ENCODE data around the gene YDJC.
A peak's percentile ranks its signal among the peaks of the same experiment; 100 is the strongest.
"Not testable (repeated sequence)": the region's sequence is repeated elsewhere in the genome, so short reads cannot be mapped to it uniquely, and the experiment has no call there.

Gene YDJC, protein sequence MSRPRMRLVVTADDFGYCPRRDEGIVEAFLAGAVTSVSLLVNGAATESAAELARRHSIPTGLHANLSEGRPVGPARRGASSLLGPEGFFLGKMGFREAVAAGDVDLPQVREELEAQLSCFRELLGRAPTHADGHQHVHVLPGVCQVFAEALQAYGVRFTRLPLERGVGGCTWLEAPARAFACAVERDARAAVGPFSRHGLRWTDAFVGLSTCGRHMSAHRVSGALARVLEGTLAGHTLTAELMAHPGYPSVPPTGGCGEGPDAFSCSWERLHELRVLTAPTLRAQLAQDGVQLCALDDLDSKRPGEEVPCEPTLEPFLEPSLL

DNA sequence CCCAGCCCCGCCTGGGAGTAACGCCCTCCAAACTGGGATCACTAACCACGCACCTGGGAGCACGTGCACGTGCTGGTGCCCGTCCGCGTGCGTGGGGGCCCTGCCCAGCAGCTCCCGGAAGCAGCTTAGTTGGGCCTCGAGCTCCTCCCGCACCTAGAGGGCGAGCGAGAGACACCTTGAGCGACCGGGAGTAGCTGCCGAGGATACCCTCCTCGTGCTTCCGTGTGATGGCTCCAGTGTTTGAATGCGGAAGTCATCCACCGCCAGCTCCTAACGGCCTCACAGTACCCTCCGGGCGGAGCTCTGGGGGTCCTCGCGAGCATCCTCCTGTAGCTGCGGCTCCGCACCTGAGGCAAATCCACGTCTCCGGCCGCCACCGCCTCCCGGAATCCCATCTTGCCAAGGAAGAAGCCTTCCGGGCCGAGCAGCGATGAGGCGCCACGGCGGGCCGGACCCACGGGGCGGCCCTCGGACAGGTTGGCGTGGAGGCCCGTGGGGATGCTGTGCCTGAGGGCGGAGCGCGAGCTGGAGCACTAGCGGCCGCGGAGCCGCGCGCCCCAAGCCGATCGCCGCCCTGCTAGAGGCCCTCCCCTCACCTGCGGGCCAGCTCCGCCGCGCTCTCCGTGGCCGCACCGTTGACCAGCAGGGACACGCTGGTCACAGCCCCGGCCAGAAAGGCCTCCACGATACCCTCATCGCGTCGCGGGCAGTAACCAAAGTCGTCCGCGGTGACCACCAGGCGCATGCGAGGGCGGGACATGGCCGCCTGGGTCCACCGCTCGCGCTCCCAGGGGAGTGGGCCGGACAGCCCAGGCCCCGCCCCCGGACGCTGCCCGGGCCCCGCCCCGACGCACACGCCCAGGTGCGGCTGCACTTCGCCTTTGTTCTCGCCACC is at the start of gene YDJC:
Gene YDJC, minus strand, starts transcription at position 768 of the 895 bp plus-strand sequence. Its CDS starts 8 bp downstream, at position 760.
- peak; percentile 83 to 86 for ATAC-seq

DNA sequence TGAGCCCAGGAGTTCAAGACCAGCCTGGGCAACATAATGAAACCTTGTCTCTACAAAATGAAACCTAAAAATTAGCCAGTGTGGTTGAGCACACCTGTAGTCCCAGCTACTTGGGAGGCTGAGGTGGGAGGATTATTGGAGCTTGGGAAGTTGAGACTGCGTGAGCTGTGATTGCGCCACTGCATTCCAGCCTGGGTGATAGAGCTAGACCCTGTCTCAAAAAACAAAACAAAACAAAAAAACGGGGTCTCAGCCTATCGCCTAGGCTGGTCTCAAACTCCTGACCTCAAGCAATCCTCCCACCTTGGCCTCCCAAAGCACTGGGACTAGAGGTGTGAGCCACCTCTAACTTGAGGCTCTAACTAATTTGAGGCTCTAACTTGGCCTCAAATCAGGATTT is 49.6 kb upstream of the YDJC start:
- ATAC-seq = no peak

- ATAC-seq = not testable (repeated sequence)
Observed at GRCh38 chr22:21678842-21679241, 49.0 kb upstream of the YDJC start.

DNA sequence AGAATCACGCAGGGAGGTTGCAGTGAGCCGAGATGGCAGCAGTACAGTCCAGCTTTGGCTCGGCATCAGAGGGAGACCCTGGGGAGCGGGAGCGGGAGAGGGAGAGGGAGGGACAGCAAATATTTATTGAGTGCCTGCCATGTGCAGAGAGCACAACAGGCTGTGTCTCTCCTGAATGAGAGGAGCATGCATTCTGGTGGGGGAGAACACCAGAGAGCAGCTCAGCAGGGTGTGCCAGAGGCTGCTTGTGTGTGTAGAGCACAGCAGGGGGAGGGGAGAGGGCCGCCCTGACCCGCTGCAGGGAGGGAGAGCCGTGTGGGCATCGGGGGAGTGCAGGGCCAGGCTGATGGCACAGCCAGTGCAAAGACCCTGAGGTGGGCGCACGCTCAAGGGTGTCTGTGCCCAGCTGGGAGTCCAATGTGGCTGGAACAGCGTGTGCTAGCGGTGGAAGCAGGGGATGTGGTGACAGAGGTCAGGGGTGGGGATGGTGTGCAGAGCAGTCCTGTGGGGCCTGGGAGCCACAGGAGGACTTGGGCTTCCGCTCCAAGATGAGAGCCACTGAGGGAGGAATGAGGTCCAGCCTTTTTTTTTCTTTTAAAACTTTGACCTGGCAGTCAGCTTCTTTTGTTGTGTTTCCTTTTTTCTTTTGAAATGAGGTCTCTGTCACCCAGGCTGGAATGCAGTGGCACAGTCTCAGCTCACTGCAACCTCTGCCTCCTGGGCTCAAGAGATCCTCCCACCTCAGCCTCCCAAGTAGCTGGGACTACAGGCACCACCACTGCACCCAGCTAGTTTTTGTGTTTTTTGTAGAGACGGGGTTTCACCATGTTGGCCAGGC is 48.0 kb upstream of the YDJC start:
- no peak for ATAC-seq

- no peak for ATAC-seq
Observed at GRCh38 chr22:21674638-21675245, 44.9 kb upstream of the YDJC start.

GRCh38 chr22:21673534-21674321 is 43.9 kb upstream of the YDJC start:
- no peak for ATAC-seq

DNA sequence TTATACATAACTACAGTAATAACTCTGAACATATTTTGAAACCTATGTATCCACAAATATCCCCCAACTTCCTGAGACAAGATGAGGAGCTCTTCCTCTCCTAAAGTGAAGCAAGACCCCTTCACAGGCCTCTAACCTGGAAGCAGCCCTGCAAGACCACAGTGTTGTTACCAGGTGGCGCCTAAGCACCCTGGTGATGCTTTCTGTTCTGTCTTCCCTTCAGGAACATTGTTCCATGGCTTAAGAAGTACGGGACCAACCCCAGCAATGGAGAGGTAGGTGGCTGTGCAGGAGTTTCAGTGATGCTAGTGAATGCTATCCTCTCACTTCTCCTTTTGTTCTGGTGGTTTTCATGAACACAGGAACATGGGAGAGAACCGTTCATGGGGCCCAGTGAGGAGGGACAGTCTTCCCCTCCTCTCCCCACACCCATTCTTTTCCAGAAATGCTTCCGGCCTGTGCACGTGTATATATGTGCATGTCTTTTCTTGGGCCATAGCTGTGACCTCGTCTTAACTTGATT is 42.3 kb upstream of the YDJC start:
- no peak for ATAC-seq

GRCh38 chr22:21669026-21669425 is 39.2 kb upstream of the YDJC start:
- ATAC-seq = no peak

DNA sequence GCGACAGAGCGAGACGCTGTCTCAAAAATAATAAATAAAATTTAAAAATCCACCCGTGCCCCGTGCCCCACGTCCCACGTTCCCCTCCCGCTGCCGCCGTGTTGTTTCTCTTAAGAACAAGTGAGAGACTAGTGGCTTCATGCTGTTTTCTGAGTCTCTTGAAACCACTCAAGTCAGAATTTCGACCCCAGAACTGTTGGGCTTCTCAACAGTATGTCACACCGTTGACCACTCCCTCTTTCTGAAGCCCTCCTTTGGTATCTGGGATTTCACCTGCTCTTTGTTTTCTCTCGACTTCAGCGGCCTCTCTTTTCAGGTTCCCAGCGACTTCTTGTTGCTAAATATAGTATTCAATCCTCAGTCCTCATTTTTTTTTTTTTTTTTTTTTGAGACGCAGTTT is 37.0 kb upstream of the YDJC start:
- ATAC-seq = no peak

GRCh38 chr22:21665047-21665851 is 35.4 kb upstream of the YDJC start:
- no peak for ATAC-seq

- no peak for ATAC-seq
Observed at GRCh38 chr22:21663738-21664137, 33.9 kb upstream of the YDJC start.

GRCh38 chr22:21661991-21662390 is 32.2 kb upstream of the YDJC start:
- no peak for ATAC-seq

GRCh38 chr22:21660904-21661303 is 31.1 kb upstream of the YDJC start:
- no peak for ATAC-seq

DNA sequence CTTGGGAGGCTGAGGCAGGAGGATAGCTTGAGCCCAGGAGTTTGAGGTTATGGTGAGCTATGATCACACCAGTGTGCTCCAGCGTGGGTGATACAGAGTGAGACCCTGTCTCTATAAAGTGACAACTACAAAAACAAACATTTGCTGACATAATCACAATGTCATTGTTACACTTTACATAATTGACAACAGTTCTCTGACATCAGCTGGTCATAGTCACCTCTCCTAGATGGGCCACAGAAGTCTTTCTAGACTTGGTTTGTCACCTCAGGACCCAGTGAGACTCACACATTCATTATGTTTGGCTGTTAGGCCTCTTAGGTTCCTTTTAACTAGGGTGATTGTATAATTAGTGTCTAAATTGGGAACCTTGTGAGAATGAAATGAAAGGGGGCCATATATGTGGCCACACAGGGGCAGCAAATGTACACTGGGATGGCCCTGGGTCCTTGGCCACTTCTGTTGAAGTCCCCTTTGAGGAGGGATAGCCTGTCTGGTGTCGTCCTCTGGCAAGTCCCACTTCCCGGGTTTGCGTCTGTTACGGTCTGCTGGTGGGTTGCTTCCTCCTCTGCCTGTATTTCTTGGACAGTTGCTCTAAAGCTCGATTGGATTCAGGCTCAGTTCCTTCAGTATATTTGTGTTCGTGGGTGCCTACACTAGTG is 30.2 kb upstream of the YDJC start:
- ATAC-seq = no peak

DNA sequence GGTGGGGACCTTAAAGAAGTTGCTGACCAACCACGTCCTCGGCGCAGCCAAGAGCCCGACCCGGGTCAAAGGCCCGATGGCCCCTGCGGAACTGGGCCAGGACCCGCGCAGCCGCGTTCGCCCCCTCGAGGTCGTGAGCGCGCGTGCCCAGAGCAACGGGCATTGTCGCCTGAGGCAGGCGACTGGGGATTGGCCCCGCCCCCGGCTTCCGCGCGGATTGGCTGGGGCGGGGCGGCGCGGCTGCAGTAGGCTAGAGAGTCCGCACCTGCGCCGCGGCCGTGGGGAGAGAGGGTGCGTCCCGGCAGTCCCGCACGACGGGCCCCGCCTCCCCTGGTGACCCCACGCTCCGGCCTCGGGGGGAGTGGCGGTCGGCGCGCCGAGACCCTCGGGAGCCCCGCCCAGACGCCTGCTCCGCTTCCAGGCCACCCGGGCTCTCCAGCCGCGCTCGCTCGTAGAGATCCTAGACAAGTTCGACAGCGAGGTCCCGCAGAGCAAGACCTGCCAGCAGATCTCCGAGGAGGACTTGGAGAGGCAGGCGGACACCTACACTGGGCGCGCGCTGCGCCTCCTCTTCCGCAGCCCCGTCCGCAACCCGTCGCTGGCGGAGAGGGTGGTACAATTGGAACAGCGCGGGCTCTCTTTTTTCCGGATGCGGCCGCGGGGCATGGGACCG is 27.7 kb upstream of the YDJC start:
- ATAC-seq = peak; percentile 92 to 93

- no peak for ATAC-seq
Observed at GRCh38 chr22:21657020-21657359, 27.2 kb upstream of the YDJC start.

DNA sequence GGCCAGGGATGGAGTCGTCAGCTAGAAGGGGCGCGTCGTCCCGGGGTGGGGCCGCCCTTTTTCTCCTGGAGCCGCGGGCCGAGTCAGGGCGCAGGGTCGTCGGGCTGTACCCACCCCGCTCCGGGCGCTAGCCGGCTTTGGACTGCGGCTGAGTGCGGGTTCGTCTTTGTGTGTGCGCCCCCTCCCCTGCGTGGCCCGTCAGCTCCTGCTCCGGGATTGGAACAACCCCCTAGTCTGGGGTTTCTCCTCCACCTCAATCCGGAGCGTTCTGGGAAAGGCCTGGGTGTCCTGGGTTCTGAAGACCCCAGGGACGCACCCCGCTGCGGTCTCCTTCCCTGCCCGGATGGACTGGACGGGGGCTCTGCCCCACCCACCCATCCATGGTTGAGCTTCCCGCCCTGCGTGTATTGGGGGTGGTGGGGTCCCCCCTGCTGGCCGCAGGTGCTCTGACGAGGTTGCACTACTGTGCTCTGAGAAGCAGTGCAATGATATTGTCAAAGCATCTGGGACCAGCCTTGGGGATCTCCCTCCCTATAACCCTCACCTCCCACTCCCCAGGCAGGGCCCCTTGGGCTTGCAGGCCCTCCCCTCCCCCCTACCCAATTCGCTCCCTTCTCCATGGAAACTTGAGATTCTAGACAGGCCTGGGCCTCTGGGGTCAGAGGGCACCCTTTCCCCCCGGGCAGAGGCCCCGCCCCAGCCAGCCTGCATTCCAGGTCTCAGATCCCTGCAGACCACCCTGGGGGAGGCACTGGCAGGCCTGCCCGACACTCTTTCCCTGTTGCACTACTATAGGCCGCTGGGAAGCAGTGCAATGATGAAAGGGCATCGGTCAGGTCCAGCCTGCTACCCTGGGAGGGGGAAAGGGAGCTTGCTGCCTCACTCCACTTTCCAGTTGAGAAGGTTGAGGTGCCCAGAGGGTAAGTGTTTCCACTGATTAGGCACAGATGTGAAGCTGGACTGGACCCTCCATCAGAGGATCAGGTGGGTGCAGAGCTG is 23.0 kb upstream of the YDJC start:
- ATAC-seq = no peak

DNA sequence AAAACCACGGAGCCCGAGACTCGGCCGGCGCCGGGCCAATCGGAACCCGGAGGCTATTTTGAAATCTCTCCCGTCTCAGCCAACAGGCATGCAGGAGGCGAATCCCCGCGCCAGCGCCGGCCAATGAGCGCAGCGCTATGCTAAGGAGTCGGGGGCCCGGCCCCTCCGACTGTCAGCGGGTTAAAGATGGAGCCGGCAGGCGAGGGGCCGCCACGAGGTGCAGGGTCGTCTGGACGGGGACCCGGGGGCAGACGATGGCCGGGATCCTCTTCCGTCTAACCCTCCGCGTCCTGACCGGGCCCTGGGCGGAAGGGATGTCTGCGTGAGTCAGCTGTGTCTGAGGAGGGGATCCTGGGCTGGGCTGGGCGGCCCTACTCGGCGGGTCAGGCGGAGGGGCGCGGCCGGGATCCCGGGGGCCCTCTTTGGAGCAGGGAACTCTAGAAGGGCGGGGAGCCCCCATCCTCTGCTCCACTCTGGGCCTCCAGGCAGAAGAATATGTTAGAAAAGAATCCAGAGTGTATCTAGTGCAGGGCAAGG is 22.3 kb upstream of the YDJC start:
- ATAC-seq = peak; percentile 98
